ENCODE data around the gene MLLT3.
"Not testable (repeated sequence)": the region's sequence is repeated elsewhere in the genome, so short reads cannot be mapped to it uniquely, and the experiment has no call there.

Gene MLLT3

DNA sequence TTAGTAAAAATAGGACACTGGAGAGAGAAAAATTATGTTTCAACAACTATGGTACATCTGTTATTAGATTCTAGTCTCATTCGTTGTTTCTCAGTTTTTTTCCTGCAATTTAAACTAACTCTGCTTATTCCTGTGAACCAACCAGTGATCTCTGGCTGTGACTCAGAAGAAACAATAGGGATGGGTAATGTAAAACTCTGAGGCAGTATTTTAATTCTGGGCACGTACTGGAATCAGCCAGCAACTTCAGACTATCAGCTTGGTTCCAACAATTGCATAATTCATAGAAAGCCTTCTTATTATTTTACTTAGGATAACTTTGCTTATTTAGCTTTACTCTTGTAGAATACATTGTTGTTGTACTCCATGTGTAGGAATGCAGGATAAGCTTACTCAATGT lies 28.8 kb downstream of the MLLT3 start:
- no peak for DNase-seq

DNA sequence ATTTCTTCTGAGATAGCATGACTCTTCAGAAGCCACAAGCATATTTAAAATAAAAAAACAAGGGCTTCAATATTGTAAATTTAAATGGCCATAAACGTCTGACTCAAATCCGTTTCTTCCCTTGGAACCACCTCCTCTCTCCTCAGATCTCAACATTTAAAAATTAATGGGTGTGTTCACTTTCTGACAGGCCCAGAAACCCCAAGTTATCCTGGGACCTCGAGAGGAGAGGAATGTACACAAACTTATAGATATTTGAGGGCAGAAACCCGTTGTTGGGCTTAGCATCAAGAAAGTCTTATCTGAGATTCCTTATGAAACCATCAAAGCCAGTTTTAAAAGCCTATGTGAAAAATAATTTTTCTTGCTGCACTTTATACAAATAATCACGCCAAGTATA lies 29.2 kb downstream of the MLLT3 start:
- DNase-seq: no peak

DNA sequence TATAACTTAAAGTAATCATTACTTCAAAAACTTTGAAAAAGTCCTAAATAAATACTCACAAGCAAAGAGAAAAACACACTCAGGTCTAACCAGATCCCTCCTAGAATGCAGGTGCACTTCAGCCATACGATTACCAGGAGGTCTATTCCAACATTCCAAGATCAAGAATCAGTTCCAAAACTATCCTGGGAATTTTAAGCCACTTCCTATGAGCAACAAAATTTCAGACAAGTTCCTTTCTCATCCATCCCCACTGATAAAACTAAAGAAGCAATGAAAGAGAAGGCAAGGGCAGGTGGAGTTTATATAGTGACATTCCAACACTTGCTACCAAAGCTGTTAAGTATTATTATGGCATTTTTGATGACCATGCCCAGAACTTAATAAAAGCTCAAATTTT lies 29.6 kb downstream of the MLLT3 start:
- DNase-seq: no peak

DNA sequence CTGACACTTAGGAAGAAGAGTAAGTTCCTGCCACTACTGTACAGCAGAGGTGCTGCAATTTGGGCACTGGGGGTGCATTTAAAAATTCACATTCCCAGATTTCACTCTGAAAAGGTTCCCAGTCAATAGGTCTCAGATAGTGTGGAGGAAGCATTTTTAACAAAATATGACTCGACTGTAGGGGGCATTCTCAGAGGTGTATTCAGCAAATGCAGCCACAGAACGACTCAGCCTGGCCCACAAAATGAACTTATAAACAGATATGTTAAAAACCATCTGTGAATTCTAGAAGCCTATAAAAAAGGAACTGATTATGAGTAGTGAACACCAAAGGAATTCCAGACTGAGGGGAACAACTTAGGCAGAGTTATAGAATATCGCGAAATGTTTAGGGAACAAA lies 31.1 kb downstream of the MLLT3 start:
- DNase-seq: no peak

DNA sequence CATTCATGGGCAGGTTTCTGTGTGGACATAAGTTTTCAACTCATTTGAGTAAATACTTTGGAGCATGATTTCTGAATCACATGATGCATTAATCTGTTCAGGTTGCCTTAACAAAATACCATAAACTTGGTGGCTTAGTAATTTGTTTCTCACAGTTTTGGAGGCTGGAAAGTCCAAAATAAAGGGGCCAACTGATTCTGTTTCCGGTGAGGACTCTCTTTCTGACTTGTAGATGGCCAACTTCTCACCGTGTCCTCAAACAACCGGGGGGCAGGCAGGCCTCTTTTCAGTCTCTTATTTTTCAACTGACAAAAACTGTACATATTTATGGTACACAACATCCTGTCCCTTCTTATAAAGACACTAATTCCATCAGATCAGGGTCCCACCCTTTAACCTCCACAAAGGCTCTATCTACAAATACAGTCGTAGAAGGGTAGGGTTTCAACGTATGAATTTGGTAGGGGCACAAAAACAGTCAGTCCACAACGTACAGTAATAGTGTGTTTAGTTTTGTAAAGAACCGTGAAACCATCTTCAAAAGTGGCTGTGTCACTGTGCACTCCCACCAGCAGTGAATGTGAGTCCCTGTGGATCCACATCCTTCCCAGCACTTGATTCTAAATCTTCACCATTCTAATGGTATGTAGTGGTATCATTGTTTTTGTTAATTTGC lies 37.2 kb downstream of the MLLT3 start:
- peak; percentile 40 for DNase-seq

DNA sequence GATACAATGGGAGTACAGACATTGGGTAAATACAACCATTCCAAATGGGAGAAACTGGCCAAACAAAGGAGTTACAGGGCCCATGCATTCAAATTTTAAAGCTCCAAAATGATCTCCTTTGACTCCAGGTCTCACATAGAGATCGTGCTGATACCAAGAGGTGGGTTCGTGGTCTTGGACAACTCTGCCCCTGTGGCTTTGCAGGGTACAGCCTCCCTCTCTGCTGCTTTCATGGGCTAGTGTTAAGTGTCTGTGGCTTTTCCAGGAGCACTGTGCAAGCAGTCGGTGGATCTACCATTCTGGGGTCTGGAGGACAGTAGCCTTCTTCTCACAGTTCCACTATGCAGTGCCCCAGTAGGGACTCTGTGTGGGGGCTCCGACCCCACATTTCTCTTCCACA lies 39.2 kb downstream of the MLLT3 start:
- not testable (repeated sequence) for DNase-seq

DNA sequence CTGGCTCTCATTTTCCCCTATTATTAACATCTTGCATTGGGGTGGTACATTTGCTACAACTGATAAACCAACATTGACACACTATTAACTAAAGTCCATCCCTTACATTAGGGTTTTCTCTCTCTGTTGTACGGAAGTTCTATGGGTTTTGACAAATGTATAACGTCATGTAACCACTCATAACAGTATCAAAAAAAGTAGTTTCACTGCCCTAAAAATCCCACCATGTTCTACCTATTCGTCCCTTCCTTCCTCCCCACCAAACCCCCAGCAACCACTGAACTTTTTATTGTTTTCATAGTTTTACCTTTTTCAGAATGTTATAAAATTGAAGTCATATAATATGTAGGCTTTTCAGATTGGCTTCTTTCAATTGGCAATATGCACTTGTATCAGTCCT lies 40.1 kb downstream of the MLLT3 start:
- peak; percentile 33 for DNase-seq

DNA sequence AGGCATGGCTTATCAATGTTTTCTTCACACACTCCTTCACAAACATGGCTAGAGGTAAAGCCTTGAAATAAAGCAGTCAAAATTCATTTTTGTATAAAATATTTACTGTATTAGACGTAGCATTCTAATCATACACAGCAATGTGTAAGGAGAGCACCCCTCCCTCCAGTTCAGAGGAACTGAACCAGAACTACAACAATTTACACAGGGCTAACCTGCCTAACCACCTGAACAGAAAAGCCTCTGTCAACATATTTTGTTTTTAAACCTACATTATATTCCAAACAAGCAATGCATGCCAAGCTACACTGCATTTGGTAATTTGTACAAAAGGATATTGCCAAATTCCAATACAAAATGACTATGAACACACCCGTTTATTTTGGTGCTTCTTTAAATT lies 41.6 kb downstream of the MLLT3 start:
- no peak for DNase-seq

DNA sequence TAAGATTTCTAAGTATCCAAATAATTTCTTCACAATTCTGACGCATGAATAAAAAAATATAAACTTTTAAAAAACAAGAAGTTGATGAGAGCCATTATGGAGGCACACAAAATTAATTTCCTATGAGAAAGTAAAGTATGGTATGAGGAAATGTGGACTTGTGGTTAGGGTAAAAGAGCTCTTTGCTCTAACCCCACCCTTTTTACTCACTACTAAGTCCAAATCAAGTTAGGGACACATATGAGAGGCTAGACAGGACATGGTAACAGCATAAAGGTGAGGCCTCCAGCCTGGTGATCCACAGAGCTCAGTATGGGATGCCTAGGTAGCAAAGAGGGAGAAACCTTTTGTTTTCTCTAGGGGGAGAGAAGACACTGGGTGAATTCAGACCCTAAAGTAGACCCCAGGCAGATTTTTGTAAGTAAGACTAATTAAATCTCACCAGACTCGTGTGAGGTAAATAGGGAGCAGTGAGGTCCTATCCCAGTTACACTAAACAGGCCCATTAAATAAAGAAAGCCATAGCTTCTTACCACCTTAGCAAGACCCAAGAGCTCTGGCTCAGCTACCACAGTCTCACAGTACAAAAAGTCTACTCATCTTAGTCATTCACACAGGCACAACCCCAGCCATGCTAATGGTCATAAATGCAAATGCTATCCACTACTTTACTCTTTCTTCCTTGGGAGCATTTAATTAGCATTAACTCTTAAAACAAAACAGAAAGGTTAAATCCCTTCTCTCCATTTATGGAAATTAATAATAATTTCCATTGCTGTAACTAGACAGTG lies 42.6 kb downstream of the MLLT3 start:
- no peak for DNase-seq

DNA sequence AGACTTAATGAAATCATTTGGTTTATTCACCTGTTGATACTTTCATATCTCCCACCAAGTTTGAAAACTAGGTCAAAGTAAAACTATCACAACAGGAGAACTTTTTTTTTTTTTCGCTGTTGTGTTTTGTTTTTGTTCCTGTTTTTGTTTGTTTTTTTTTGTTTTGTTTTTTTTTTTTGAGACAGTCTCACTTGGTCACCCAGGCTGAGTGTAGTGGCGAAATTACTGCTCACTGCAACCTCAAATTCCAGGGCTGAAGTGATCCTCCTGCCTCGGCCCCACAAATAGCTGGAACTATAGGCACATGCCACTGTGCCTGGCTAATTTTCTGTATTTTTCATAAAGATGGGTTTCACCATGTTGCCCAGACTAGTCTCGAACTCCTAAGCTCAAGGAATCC lies 49.3 kb downstream of the MLLT3 start:
- no peak for DNase-seq

DNA sequence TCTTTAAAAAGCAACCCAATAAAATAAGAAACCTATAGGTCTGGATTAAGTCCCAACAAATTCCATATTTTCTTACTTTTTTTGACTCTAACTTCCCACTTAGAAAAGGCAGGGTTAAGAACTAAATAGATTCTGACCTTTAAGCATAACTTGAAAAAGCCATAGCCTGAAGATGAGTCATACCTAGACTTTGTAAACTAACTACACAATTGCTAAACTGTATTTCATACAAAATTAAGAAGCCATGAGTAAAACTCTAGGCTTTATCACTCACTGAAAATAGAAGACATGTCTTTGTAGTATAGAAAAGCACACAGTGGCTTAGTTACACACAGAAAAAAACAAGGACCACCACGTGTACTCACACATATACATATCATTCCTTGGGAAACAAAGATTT lies 51.5 kb downstream of the MLLT3 start:
- peak; percentile 50 for DNase-seq

DNA sequence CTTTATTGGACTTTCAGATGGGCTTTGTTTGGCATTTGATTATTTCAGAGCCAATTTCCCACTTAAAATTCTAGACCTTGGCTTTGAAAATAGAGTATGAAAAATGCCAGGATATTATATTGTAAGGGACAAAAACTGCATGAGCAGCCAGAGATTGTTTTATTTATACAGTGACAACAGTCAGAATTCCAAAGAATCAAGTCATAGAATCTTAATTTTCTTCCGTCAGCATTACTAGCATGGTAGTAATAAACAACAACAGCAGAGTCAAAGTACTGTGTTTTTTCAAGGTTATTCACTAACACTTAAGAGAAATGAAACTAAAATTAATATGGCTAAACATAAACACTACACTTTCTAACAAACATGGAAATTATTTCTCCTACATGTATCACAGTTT lies 52.2 kb downstream of the MLLT3 start:
- no peak for DNase-seq

DNA sequence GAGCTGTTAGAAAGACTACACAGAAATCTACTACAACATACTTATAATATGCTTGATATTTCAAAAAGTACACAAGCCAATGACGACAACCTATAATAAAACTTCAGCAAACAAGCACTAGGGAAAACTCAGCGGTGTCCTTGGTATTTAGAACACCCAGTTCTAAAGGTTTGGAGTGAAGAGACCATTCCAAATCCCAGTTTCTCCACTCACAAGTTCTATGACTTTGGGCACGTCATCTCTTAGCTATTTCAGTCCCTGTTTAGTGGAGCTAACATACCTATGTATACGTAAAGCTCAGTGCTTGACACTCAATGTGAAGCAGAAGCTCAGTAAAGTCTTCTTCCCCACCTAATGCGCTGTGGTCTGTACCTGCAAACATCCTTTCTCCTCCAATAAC lies 52.8 kb downstream of the MLLT3 start:
- DNase-seq: no peak

DNA sequence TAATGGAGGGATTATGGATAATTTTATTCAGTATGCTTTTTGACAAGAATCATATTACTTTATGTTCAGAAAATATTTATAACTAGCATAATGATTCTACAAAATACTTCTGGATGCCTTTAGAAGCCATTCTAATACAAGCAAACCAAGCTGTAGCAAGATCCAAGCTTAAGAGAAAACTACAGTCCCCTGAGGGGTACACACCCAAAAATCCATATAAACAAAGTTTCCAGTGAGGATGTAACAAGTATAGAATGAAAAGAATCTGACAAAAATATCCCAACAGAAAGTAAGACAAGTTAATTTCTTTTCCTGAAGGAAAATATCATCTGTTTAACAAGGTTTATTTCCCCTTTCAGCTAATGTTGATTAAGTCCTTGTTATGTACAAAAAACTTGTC lies 53.9 kb downstream of the MLLT3 start:
- DNase-seq: no peak

DNA sequence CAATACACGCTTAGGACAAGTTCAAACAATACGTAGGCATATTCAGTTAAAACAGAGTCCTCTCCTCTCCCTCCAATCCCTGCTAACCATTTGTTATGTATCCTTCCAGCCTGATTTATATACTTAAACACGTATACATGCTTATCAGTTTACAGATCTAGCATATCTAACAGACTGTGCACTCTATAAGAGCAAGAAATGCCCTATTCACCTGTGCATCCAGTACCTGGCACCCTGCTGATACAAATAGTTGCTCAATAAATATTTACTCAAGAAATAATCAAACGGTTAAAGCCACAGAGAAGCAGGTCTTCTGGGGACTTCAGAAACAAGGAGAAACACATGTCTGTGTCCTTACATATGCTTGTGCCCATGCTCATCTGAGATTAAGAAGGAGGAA lies 55.9 kb downstream of the MLLT3 start:
- no peak for DNase-seq

DNA sequence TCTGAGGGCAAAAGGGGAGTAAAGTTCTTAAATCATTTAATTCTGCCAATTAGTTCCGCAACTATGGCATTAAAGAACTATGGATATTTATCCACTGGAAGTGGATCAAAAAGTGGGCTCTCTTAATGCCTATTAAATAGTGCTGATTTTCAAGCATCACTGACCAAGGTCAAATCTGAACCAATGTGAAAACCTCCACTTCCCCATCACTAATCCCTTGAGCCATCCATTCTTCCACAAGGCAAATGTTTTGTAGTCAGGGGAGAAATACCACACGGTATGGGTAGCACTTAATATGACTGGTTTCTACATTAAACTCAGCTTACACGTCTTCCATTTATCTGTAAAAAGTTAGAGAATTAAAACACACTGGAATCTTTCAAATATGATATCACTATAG lies 57.6 kb downstream of the MLLT3 start:
- DNase-seq: no peak

DNA sequence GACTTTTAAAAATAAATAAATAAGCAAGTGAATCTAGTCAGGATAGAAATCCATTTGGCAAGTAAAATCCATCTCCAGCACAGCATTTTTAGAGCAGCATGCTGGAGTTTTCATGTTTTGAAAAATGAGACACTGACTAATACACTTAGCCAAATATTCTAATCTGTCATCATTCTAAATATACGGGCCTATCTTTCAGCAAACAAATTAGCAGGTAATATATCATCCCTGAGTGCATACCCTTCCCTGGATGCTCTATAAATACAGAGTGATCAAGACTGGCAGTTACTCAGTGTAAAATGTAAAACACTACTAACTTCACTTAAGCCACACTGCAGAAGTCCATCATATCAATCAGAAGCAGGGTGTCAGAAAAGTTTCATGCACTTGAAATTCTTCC lies 58.4 kb downstream of the MLLT3 start:
- DNase-seq: no peak

DNA sequence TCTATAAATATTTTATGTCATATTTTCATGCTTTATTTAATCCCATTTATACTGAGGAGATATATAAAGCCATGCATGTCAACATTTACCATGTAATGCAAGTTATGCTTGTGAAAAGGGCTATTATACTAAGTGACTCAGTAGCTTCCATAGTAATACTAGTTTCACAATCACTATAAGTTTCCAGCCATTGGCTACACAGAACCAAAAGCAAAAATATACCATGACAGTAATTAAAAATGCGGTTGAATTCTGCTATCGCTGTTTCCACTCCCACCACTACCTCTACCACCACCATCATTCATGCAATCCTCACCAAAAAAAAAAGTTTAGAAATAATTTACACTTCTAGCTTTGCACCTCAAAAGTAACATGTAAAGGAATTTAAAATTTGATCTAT lies 60.2 kb downstream of the MLLT3 start:
- DNase-seq: peak; percentile 78

DNA sequence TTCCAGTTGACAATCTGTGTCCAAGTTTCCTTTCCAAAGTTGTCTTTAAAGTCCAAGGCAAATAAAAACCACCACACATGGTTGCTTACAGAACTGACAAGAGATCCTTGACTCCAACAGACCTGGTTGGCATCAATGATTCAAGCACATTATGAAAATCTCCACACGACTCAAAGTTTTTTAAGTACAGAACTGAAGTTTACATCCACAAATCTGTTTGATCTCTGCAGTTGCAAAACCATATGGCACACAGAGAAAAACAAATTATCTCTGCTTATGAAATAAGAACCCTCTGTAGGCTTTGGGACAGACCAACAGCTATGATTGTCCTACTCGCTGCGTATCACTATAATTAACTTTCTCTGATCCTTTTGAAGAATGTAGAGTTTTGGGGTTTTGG lies 60.8 kb downstream of the MLLT3 start:
- no peak for DNase-seq

DNA sequence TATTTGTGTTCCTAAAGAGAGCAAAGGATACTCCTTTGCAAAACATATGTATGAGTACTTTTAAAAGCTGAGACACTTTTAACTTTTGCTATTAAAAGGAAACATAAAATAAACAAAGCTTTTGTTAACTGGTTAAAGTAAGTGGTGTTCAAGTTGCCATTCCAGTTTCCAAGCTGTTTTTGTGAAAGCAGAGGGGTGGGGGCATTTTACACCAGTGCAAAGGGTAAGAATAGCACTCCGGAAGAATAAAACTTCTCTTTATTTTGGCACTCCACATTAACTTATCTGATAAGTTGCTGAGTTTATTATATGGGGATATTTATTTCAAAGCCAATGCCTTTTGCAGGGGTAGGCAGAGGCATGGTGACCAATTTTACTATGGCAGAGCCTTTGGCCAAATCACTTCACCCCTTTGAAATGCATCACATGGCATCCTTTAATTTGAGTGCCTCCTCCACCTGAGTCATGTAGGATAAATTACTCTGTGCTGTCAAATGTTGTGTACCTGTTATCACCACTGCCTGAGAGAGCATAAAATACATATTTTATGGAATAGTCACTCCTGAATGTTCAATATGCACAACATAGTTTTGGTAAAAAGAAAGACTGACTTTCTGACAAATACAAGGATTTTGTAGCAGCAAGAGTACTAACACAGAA lies 62.9 kb downstream of the MLLT3 start:
- no peak for DNase-seq

DNA sequence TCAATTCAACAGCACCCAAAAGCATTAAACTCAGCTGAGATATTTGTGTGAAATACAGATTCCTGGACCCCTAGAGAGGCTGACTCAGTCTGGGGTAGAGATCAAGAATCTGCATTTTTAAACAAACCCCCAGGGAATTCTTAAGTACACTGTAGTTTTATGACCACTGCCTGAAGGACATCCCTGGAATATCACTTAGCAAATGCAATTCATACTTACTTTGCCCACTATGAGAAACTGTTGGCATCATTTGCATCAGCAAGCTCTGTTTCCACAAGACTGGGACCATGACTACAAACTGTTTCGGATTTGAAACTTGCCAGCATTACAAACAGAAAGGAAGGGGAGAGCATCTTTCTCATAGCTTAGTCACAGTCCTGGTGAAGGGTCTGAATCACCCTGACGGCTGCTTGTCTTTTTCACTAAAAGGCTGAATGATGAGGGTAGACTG lies 63.7 kb downstream of the MLLT3 start:
- peak; percentile 86 for DNase-seq

DNA sequence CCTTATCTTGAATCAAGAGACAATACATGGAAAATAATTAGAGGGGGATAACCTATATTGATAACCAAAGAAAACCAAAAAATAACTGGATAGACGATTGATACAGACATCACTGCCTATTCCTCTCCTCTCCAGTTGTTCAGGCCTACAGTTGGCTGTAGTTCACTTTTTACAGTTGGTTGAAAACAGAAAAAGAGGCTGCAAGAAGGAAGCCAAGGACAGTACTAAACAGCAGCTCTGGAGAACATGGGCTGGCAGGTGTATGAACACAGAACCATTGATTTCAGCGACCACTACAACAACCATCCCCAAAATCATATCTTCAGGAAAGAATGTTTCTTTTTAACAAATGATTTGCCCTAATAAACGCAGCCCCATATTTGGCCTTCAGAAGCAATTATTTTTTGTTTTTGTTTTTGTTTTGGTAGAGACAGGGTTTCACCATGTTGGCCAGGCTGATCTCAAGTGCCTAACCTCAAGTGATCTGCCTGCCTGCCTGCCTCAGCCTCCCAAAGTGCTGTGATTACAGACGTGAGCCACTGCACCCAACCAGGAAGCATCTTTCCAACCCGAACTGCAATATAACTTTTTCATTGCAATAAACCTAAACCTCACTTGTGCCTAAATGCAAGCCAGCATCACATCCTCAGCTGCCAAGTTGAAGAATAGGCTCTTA lies 64.3 kb downstream of the MLLT3 start:
- no peak for DNase-seq

DNA sequence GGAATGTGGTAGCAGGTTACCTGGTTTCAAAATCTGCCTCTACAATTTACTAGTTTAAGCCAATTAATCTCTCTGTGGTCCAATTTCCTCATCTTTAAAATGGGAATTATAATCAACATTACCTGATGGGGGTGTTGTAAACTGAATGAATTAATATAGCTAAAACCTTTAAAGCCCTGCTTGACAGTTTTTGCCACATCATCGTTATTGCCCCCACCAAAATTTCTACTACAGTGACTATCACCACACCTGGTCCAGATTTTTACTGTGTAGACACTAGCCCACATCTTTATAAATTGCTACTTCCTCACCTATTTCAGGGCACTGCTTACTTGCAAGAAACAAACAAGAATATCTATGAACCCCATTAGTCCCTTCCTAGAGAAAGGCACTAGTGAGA lies 65.0 kb downstream of the MLLT3 start:
- no peak for DNase-seq
